Mucosa of descending colon (tissue), 3 donors: Measurements from ENCODE around the gene IL17RC. TPM values are rescaled to one million over a fixed set of nuclear protein-coding genes. Genes with fewer than 3 reads are reported as not detected.
"Not testable (repeated sequence)": the region's sequence is repeated elsewhere in the genome, so short reads cannot be mapped to it uniquely, and the experiment has no call there.

Experiments
- ATAC-seq: fragments of 200-7000 bp; cut with Tn5 transposase; one replicate; pipeline ENCODE4 v1.9.1; 2020; ENCODE audit warnings: mild to moderate bottlenecking, moderate library complexity
- DNase-seq, 3 donors: peaks; one replicate each; pipeline ENCODE4 v3.0.0-alpha.2; 2020
- H3K36me3 ChIP-seq: fragments of 200-600 bp; one replicate; pipeline ENCODE4 v1.8.0; 2021; ENCODE audit warnings: low read depth, mild to moderate bottlenecking
- H3K4me1 ChIP-seq: fragments of 200-600 bp; one replicate; pipeline ENCODE4 v1.8.0; 2021; ENCODE audit warnings: low read depth, mild to moderate bottlenecking
- H3K4me3 ChIP-seq: fragments of 200-600 bp; one replicate; pipeline ENCODE4 v1.8.0; 2021; ENCODE audit warnings: mild to moderate bottlenecking
- H3K9me3 ChIP-seq: fragments of 200-600 bp; one replicate; pipeline ENCODE4 v1.8.0; 2021; ENCODE audit warnings: mild to moderate bottlenecking
- intact Hi-C, 2 donors: fragments of 100-400 bp; cut with DNase I in 1 of 2; cut with micrococcal nuclease in 1 of 2; formaldehyde crosslinking; loops; one replicate each; pipeline versions ENCODE4 v1.11.0 to v1.11.1; 2022; cut with DNase I, micrococcal nuclease
- total RNA-seq, 3 donors: library from RNA; stranded (reverse); fragmentation: NEBNext Ultra II Directional in 2 of 3; extraction: Animal tissue kit (Norgen Biotek cat#: 25700) in 2 of 3; gene quantifications; one replicate each; pipeline versions ENCODE4 v1.2.1 to v1.2.4, GENCODE V29; 2021 to 2023
- TF ChIP-seq, protein P1 (sequence below): fragments of 200-600 bp; IDR thresholded peaks from one replicate; pipeline ENCODE4 v1.8.0; 2022; ENCODE audit warnings: antibody characterized with exemption, mild to moderate bottlenecking
- donor health status: DM: no; HTN: no; CAD: no; lungs with moderate emphysema.
- donor health status: DM: no; HTN: no; CAD: no.
- donor health status: DM: no; HTN: yes; CAD: no.

Gene IL17RC
- total RNA-seq, 3 donors from 2014 or later = 36.1 to 45.6 (median 44.0) TPM

DNA sequence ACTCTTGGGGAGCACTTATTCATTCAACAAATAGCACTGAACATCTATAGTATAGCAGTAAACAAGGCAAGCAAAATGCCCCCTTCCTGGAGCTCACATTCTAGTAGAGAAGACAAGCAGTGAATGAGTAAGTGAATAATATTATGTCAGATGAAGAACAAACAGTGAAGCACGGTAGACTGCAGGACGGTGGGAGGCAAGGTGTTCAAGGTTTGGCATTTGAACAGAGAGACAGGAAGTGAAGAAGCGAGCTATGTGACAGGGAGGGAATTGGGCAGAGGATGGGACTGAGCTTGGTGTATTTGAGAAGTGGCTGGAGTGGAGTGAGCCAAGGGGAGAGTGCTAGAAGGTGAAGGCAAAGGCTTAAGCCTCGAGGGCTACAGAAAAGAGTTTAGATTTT lies 18.1 kb downstream of the IL17RC start:
- Histone ChIP-seq H3K4me1 (peaks cover 22% of the 10 kb centered on the region), H3K4me3 (no peak overlapping the region), H3K36me3 (no peaks in the 10 kb centered on the region), H3K9me3 (no peaks in the 10 kb centered on the region)
- DNase-seq (no peak), ATAC-seq (no peak)
- intact Hi-C loops = no loop called here
- TF ChIP-seq, protein P1, sequence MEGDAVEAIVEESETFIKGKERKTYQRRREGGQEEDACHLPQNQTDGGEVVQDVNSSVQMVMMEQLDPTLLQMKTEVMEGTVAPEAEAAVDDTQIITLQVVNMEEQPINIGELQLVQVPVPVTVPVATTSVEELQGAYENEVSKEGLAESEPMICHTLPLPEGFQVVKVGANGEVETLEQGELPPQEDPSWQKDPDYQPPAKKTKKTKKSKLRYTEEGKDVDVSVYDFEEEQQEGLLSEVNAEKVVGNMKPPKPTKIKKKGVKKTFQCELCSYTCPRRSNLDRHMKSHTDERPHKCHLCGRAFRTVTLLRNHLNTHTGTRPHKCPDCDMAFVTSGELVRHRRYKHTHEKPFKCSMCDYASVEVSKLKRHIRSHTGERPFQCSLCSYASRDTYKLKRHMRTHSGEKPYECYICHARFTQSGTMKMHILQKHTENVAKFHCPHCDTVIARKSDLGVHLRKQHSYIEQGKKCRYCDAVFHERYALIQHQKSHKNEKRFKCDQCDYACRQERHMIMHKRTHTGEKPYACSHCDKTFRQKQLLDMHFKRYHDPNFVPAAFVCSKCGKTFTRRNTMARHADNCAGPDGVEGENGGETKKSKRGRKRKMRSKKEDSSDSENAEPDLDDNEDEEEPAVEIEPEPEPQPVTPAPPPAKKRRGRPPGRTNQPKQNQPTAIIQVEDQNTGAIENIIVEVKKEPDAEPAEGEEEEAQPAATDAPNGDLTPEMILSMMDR = no peak

- no peak overlapping the region for H3K4me3 ChIP-seq
- intact Hi-C loops = no loop called here
- DNase-seq = no peak
- TF ChIP-seq, protein P1 = no peak
- no peaks in the 10 kb centered on the region for H3K36me3 ChIP-seq
- H3K9me3 ChIP-seq = no peaks in the 10 kb centered on the region
- ATAC-seq = no peak
- H3K4me1 ChIP-seq = peaks cover 22% of the 10 kb centered on the region
These were observed 19.1 kb downstream of the IL17RC start for GRCh38 chr3:9935966-9936510.

DNA sequence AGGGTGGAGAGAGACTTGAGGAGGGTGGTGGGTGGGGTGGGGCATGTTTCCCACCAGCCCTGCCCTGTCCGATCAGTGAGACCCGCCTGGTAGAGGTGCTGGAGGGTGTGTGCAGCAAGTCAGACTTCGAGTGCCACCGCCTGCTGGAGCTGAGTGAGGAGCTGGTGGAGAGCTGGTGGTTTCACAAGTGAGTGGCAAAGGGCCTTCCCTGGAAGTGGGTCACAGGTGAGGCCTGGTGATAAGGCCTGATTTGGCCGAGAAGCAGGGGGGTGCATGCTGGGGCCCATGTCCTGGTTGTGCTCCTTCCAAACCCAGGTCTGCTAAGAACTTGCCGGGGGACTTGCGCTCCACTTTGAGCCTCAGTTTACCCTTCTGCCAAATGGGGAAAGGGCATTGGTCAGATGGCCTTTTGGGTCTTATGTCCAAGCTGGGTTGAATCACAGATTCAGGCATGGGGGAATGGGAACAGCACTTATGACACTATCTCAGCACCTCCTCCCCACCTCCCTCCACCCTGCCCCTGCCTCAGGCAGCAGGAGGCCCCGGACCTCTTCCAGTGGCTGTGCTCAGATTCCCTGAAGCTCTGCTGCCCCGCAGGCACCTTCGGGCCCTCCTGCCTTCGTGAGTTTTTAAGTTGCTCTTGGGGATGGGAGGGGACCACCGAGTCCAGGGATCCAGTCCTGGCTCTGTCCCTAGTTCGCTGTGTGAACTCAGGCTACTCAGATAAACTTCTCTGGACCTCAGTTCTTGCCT lies 20.8 kb downstream of the IL17RC start:
- Histone ChIP-seq H3K4me3 (no peak overlapping the region), H3K9me3 (no peaks in the 10 kb centered on the region), H3K4me1 (peaks cover 13% of the 10 kb centered on the region), H3K36me3 (no peaks in the 10 kb centered on the region)
- no peak for DNase-seq
- no peak for ATAC-seq
- intact Hi-C loops = no loop called here
- TF ChIP-seq, protein P1 = no peak

DNA sequence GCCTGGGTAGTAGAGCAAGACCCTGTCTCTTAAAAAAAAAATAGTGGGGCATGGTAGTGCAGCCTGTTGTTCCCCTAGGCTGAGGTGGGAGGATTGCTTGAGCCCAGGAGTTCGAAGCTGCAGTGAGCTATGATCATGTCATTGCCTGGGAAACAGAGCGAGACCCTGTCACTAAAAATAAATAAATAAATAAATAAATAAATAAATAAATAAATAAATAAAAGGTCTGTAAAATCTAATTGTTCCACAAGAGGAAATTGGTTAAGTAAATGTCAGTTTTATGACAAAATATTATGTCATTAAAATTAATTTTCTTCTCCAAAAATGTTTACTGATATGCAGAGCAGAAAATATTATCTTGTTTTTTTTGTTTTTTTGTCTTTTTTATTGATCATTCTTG lies 22.1 kb downstream of the IL17RC start:
- Histone ChIP-seq H3K4me3 (no peak overlapping the region), H3K9me3 (no peaks in the 10 kb centered on the region), H3K36me3 (no peaks in the 10 kb centered on the region), H3K4me1 (peaks cover 13% of the 10 kb centered on the region)
- TF ChIP-seq, protein P1 = no peak
- intact Hi-C loops = no loop called here
- ATAC-seq (no peak), DNase-seq (no peak)

DNA sequence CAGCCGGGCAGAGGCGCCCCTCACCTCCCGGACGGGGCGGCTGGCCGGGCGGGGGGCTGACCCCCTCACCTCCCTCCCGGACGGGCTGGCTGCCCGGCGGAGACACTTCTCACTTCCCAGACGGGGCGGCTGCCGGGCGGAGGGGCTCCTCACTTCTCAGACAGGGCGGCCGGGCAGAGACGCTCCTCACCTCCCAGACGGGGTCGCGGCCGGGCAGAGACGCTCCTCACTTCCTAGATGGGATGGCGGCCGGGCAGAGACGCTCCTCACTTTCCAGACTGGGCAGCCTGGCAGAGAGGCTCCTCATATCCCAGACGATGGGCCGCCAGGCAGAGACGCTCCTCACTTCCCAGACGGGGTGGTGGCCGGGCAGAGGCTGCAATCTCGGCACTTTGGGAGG lies 23.0 kb downstream of the IL17RC start:
- DNase-seq, H3K4me3 ChIP-seq, H3K4me1 ChIP-seq, intact Hi-C loops, ATAC-seq, H3K9me3 ChIP-seq, H3K36me3 ChIP-seq: not testable (repeated sequence)

- Histone ChIP-seq H3K4me1 (no peaks in the 10 kb centered on the region), H3K4me3 (no peak overlapping the region), H3K36me3 (no peaks in the 10 kb centered on the region), H3K9me3 (no peaks in the 10 kb centered on the region)
- DNase-seq (no peak), ATAC-seq (no peak)
- intact Hi-C loops = no loop called here
- TF ChIP-seq, protein P1 = no peak
These were observed 23.8 kb downstream of the IL17RC start for GRCh38 chr3:9940746-9941145.
